ENCODE data around the gene MYO7A. TPM values are rescaled to one million over a fixed set of nuclear protein-coding genes. Genes with fewer than 3 reads are reported as not detected.

Gene MYO7A
- total RNA-seq, 1 donor: under 0.01 TPM

DNA sequence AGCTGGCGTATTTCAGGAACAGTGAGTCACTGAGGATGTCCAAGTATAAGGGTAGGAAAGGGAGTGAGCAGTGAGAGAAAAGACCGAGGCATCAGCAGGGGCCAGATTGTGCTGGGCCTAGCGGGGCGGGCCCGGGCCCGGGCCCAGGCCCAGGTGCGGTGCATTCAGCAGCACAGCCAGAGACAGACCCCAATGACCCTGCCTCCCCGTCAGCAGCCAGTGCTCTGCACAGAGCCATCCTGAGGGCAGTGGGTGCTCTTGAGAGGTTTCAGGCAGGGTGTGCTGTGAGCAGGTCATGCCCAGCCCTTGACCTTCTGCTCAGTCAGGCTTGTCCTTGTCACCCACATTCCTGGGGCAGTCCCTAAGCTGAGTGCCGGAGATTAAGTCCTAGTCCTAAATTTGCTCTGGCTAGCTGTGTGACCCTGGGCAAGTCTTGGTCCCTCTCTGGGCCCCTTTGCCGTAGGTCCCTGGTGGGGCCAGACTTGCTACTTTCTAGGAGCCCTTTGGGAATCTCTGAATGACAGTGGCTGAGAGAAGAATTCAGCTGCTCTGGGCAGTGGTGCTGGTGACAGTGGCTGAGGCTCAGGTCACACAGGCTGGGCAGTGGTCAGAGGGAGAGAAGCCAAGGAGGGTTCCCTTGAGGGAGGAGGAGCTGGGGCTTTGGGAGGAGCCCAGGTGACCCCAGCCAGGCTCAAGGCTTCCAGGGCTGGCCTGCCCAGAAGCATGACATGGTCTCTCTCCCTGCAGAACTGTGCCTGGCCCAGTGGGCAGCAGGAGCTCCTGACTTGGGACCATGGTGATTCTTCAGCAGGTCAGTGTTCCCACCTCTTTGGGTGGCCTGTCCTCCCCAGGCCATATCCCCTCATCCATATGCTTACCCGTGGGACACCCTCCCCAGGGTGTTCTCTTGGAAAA, 2.1 kb downstream of the MYO7A start:
- no peak overlapping the region for H3K27ac ChIP-seq (ENCODE audit: low read depth, low read length)
- no peaks in the 10 kb centered on the region for H3K9me3 ChIP-seq (ENCODE audit: low read depth, low read length)
- H4K20me1 ChIP-seq (ENCODE audit: insufficient read depth, low read length): no peaks in the 10 kb centered on the region
- no peaks in the 10 kb centered on the region for H3K79me2 ChIP-seq (ENCODE audit: insufficient read depth, low read length)
- no peak overlapping the region for H2AFZ ChIP-seq (ENCODE audit: low read length)
- TF ChIP-seq, protein P1, sequence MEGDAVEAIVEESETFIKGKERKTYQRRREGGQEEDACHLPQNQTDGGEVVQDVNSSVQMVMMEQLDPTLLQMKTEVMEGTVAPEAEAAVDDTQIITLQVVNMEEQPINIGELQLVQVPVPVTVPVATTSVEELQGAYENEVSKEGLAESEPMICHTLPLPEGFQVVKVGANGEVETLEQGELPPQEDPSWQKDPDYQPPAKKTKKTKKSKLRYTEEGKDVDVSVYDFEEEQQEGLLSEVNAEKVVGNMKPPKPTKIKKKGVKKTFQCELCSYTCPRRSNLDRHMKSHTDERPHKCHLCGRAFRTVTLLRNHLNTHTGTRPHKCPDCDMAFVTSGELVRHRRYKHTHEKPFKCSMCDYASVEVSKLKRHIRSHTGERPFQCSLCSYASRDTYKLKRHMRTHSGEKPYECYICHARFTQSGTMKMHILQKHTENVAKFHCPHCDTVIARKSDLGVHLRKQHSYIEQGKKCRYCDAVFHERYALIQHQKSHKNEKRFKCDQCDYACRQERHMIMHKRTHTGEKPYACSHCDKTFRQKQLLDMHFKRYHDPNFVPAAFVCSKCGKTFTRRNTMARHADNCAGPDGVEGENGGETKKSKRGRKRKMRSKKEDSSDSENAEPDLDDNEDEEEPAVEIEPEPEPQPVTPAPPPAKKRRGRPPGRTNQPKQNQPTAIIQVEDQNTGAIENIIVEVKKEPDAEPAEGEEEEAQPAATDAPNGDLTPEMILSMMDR (IDR thresholded peaks at IDR 0.05; ENCODE audit: extremely low read depth, low read depth, low read length): no peak
- no peaks in the 10 kb centered on the region for H3K27me3 ChIP-seq (ENCODE audit: insufficient read depth, low read length)
- H3K4me3 ChIP-seq (ENCODE audit: insufficient read depth, low read length): no peak overlapping the region
- peak; percentile 60 for DNase-seq (ENCODE audit: insufficient read length, low spot score, missing footprints)
- peaks cover 11% of the 10 kb centered on the region for H3K4me1 ChIP-seq (ENCODE audit: insufficient read depth, low read length)
- no peak overlapping the region for H3K4me2 ChIP-seq (ENCODE audit: insufficient read depth, low read length)
- H3K36me3 ChIP-seq (ENCODE audit: insufficient read depth, low read length): no peaks in the 10 kb centered on the region

DNA sequence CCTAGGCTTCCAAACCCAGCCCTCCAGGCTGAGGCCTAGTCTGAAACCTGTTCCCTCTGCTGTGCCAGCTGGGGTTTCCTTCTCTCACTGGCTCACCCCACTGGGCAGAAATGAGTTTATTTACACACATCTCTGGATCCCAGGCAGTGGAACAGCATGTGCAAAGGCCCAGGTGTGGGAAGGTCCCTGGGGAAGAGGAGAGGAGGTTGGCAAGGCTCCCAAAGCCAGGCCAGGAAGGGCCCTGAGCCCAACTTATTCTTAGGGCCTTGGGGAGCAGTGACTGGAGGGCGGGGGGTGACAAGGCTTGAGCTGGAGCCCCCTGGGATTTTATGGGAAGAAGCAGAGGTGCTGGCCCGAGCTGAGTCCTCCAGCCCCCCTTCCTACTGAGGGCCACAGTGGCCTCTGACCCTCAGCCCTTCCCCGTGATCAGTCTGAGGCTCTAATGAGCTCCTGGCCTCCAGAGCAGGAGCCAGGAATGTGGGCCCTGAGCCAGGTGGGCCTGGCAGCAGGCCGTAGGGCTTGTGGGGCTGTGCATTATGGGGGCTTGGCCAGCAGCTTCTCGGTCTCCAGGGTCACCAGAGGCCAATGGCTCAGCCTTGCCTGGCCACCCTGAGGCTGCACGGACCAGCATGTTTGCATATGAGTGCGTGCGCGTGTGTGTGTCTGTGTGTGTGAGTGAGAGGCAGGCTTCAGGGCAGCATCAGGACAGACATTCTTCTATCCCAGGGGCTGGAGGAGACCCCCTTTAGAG, 2.9 kb downstream of the MYO7A start:
- Histone ChIP-seq H4K20me1 (ENCODE audit: insufficient read depth, low read length) (no peaks in the 10 kb centered on the region), H3K4me3 (ENCODE audit: insufficient read depth, low read length) (no peak overlapping the region)

DNA sequence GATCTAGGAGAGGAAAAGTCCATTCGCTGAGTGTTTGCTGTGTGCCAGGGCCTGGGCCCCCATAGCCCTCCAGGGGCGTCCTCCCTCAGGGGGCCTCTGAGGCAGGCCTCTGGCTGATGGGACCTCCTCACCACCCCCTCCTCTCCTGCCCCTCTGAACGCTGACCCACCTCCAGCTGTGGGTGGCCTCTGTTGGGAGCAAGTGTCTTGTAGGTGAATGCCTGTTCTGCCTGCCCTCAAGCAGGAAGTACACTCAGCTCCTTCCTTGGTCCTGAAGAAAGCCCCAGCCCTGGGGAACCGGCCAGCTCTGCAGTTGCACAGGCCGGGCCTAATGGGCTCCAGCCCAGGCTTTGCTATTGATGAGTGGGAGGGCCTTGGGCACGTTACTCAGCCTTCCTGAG, 3.5 kb downstream of the MYO7A start:
- peak; percentile 71 for DNase-seq (ENCODE audit: insufficient read length, low spot score, missing footprints)
- no peak overlapping the region for H3K27ac ChIP-seq (ENCODE audit: low read depth, low read length)
- TF ChIP-seq, protein P1 (IDR thresholded peaks at IDR 0.05; ENCODE audit: extremely low read depth, low read depth, low read length): no peak

More for the DNA sequence above, 2.9 kb downstream of the MYO7A start:
- peak; percentile 85 for DNase-seq (ENCODE audit: insufficient read length, low spot score, missing footprints)
- H3K9me3 ChIP-seq (ENCODE audit: low read depth, low read length): no peaks in the 10 kb centered on the region
- H3K36me3 ChIP-seq (ENCODE audit: insufficient read depth, low read length): no peaks in the 10 kb centered on the region
- no peaks in the 10 kb centered on the region for H3K79me2 ChIP-seq (ENCODE audit: insufficient read depth, low read length)
- peaks cover 11% of the 10 kb centered on the region for H3K4me1 ChIP-seq (ENCODE audit: insufficient read depth, low read length)
- TF ChIP-seq, protein P1 (IDR thresholded peaks at IDR 0.05; ENCODE audit: extremely low read depth, low read depth, low read length): no peak
- no peak overlapping the region for H3K4me2 ChIP-seq (ENCODE audit: insufficient read depth, low read length)
- no peaks in the 10 kb centered on the region for H3K27me3 ChIP-seq (ENCODE audit: insufficient read depth, low read length)
- no peak overlapping the region for H2AFZ ChIP-seq (ENCODE audit: low read length)
- no peak overlapping the region for H3K27ac ChIP-seq (ENCODE audit: low read depth, low read length)

DNA sequence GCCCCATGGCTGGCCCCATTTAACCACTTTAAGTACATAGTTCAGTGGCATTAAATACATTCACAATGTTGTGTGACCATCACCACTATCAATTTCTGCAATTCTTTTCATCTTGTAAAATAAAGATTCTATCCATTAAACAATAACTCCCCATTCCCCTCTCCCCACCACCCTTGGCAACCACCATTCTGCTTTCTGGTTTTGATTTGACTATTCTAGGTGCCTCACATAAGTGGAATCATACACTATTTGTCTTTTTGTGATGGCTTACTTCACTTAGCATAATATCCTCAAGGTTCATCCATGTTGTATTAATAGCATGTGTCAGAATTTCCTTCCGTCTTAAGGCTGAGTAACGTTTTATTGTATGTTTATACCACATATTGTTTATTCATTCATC, 7.0 kb downstream of the MYO7A start:
- Histone ChIP-seq H3K4me1 (ENCODE audit: insufficient read depth, low read length) (peaks cover 6% of the 10 kb centered on the region), H3K4me2 (ENCODE audit: insufficient read depth, low read length) (no peak overlapping the region), H3K36me3 (ENCODE audit: insufficient read depth, low read length) (no peaks in the 10 kb centered on the region), H3K27ac (ENCODE audit: low read depth, low read length) (no peak overlapping the region), H3K9me3 (ENCODE audit: low read depth, low read length) (no peaks in the 10 kb centered on the region), H3K27me3 (ENCODE audit: insufficient read depth, low read length) (no peaks in the 10 kb centered on the region), H2AFZ (ENCODE audit: low read length) (no peak overlapping the region), H3K79me2 (ENCODE audit: insufficient read depth, low read length) (no peaks in the 10 kb centered on the region), H3K4me3 (ENCODE audit: insufficient read depth, low read length) (no peak overlapping the region), H4K20me1 (ENCODE audit: insufficient read depth, low read length) (no peaks in the 10 kb centered on the region)
- DNase-seq (ENCODE audit: insufficient read length, low spot score, missing footprints): no peak
- TF ChIP-seq, protein P1 (IDR thresholded peaks at IDR 0.05; ENCODE audit: extremely low read depth, low read depth, low read length): no peak

More for the DNA sequence above, 3.5 kb downstream of the MYO7A start:
- Histone ChIP-seq H3K4me1 (ENCODE audit: insufficient read depth, low read length) (peaks cover 16% of the 10 kb centered on the region), H3K9me3 (ENCODE audit: low read depth, low read length) (no peaks in the 10 kb centered on the region), H3K27me3 (ENCODE audit: insufficient read depth, low read length) (no peaks in the 10 kb centered on the region), H3K79me2 (ENCODE audit: insufficient read depth, low read length) (no peaks in the 10 kb centered on the region), H4K20me1 (ENCODE audit: insufficient read depth, low read length) (no peaks in the 10 kb centered on the region), H3K4me3 (ENCODE audit: insufficient read depth, low read length) (no peak overlapping the region), H2AFZ (ENCODE audit: low read length) (no peak overlapping the region), H3K36me3 (ENCODE audit: insufficient read depth, low read length) (no peaks in the 10 kb centered on the region), H3K4me2 (ENCODE audit: insufficient read depth, low read length) (no peak overlapping the region)
